DOHH2 (cell line): ENCODE data around the gene SIK3.

ENCODE experiments used
- EZH2phosphoT487 ChIP-seq: fragments of 200-600 bp; sonication (generic); IDR thresholded peaks from 2 replicates; pipeline ENCODE4 v1.6.1; 2017; ENCODE audit warnings: borderline replicate concordance, mild to moderate bottlenecking, antibody characterized with exemption, low read length, moderate library complexity, mixed read lengths
- TF ChIP-seq, protein P1 (sequence below): fragments of 200-600 bp; sonication (generic); IDR thresholded peaks from one replicate; pipeline ENCODE4 v1.5.1; 2014; ENCODE audit warnings: antibody characterized with exemption, mild to moderate bottlenecking, low read depth, low read length; ENCODE audit not compliant: poor library complexity, severe bottlenecking

DNA sequence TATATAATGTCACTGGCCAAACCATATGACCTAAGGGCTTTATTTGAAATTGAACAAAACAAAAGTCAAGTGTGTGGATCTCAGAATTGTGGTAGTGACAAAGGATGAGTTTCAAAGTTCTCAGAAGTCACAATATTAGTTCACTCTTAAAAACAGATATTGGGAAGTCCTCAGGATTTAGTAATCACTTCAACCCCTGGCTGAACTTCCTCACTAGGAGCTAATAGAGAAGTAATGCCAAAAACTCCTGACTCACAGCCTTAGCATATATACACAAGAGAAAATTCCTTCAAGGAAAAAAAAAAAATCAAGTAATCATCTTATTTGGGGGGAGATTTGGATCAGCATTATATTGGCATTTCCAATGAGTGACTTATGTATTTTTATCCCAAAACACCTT, 185.2 kb downstream of the SIK3 start:
- TF ChIP-seq, protein P1, sequence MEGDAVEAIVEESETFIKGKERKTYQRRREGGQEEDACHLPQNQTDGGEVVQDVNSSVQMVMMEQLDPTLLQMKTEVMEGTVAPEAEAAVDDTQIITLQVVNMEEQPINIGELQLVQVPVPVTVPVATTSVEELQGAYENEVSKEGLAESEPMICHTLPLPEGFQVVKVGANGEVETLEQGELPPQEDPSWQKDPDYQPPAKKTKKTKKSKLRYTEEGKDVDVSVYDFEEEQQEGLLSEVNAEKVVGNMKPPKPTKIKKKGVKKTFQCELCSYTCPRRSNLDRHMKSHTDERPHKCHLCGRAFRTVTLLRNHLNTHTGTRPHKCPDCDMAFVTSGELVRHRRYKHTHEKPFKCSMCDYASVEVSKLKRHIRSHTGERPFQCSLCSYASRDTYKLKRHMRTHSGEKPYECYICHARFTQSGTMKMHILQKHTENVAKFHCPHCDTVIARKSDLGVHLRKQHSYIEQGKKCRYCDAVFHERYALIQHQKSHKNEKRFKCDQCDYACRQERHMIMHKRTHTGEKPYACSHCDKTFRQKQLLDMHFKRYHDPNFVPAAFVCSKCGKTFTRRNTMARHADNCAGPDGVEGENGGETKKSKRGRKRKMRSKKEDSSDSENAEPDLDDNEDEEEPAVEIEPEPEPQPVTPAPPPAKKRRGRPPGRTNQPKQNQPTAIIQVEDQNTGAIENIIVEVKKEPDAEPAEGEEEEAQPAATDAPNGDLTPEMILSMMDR = no peak
- TF ChIP-seq EZH2phosphoT487 = no peak
